ENCODE results near the gene SH2D3A. TPM values are rescaled to one million over a fixed set of nuclear protein-coding genes. Genes with fewer than 3 reads are reported as not detected.

SH2D3A gene
- total RNA-seq, 4 donors from 2014 or later = 0.85 to 1.8 (median 1.3) TPM; not detected in 1

DNA sequence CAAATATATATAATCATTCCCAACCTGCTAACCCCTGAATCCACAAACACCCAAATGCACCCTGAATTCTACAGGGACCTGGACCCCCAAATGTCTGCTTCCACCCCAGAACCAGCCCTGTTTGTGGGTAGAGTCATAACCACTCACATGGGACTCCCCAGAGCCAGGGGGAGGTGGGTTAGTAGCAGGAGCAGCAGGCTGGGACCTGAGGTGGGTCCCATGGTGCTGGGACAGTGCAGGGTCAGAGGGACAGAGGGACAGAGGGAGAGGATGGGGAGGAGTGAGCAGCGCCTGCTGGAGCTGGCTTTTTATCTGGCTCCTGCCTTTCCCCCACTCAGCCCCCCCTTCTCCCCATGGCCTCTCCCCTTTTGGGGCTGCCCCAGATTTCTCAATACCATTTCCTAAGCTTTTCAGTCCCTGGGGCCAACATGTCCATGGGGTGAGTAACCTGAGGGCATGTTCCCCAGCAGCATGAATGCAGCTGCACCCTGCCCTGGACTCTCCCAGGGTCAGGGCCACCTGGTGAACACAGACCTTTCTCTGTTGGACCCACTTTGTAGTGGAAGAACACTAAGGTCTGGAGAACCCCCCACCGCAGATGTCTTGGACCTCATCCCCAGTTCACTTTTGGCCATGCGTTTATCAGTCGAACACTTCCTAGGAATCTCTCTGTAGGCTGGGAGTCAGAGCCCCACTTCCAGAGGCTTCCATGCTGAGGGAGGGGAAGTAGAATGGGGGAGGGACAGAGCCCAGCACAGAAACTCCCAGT lies 46.7 kb downstream of the SH2D3A start, which contains the start of gene C3:
C3 (minus strand) TSS at position 282 of the 769 bp plus-strand sequence; CDS start at position 221, 61 bp downstream.
- no peak for TF ChIP-seq CTCF (IDR thresholded peaks at IDR 0.05; ENCODE audit: low read depth)

- TF ChIP-seq CTCF (IDR thresholded peaks at IDR 0.05; ENCODE audit: low read depth) = no peak
Measured at GRCh38 chr19:6719992-6720368, 47.3 kb downstream of the SH2D3A start.

DNA sequence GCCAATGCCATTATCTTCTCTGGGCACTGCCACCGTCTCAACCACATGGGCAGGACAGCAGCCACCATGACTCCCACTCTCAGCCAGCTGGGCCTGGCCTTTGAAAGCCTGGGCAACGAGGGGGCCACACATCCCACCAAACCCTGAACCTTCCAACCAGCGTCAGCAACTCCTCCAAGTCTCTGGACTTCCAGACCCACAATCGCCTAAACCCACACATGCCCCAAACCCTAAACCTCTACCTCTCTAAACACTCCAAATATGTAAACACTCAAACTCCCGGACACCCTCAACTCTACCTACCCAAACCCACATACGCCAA lies 47.7 kb downstream of the SH2D3A start:
- TF ChIP-seq CTCF (IDR thresholded peaks at IDR 0.05; ENCODE audit: low read depth) = no peak

- TF ChIP-seq CTCF (IDR thresholded peaks at IDR 0.05; ENCODE audit: low read depth) = no peak
Measured at GRCh38 chr19:6718741-6719539, 48.3 kb downstream of the SH2D3A start.

DNA sequence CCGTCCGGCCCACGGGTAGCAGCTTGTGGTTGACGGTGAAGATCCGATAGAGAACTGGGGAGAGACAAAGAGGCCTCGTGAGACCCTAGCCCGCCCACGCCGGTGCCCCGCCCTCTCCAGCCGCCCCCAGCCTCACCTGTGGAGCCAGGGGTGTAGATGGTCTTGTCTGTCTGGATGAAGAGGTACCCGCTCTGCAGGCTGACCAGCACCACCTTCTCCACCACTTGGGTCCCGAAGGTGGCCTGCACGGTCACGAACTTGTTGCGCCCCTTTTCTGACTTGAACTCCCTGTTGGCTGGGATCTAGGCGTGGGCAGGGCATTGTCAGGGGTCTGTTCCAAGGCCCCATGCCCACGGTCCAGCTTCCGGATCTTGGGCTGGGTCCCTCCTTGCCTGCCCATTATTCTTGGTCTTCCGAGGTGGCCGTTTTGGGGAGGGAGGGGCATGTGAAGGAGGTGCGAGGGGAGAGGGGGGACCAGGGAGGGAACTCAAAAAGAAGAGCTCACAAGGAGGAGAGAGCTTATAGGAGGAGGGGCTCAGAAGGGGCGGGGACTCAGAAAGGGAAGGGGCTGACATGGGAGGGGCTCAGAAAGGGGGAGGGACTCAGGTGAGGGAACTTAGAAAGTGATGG lies 49.0 kb downstream of the SH2D3A start:
- TF ChIP-seq CTCF (IDR thresholded peaks at IDR 0.05; ENCODE audit: low read depth) = no peak

DNA sequence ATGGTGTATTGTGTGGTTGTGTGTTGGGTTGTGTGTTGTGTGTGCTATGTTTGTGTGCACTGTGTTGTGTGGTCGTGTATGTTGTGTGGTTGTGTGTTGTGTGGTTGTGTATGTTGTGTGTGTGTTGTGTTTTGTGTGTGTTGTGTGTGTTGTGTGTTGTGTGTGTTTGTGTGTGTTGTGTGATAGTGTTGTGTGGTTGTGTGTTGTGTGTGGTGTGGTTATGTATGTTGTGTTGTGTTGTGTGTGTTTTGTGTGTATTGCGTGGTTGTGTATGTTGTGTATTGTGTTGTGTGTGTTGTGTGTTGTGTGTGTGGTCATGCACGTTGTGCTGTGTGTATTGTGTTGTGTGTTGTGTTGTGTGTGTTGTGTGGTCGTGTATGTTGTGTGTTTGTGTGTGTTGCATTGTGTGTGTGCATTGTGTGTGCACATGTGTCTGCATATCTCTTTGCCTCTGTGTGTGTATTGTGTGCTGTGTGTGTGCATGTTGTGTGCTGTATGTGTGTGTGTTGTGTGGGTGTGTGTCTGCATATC lies 49.7 kb downstream of the SH2D3A start:
- no peak for TF ChIP-seq CTCF (IDR thresholded peaks at IDR 0.05; ENCODE audit: low read depth)

GRCh38 chr19:6717036-6717435 lies 50.2 kb downstream of the SH2D3A start:
- TF ChIP-seq CTCF (IDR thresholded peaks at IDR 0.05; ENCODE audit: low read depth) = no peak
